HUES48 (cell line): ENCODE data around the gene EPN1.

Experiments
- H3K27ac ChIP-seq: one replicate; pipeline ENCODE4 v1.7.0; 2013; ENCODE audit warnings: low read depth, low read length, inconsistent platforms
- H3K27me3 ChIP-seq: 2 replicates; pipeline ENCODE4 v1.6.1; 2013; ENCODE audit warnings: mild to moderate bottlenecking, low read length; ENCODE audit not compliant: control insufficient read depth, insufficient read depth
- H3K36me3 ChIP-seq: 2 replicates; pipeline ENCODE4 v1.6.1; 2013; ENCODE audit warnings: low read length; ENCODE audit not compliant: control insufficient read depth, insufficient read depth
- H3K4me1 ChIP-seq: 2 replicates; pipeline ENCODE4 v1.6.1; 2013; ENCODE audit warnings: mild to moderate bottlenecking, low read length; ENCODE audit not compliant: control insufficient read depth, insufficient read depth
- H3K4me3 ChIP-seq: 2 replicates; pipeline ENCODE4 v1.5.1; 2013; ENCODE audit warnings: mild to moderate bottlenecking, low read depth, low read length
- H3K9ac ChIP-seq: 2 replicates; pipeline ENCODE4 v1.6.1; 2013; ENCODE audit warnings: mild to moderate bottlenecking, low read depth, low read length, moderate library complexity
- H3K9me3 ChIP-seq: 2 replicates; pipeline ENCODE4 v1.6.1; 2013; ENCODE audit warnings: low read length; ENCODE audit not compliant: control insufficient read depth, insufficient read depth

The EPN1 gene

DNA sequence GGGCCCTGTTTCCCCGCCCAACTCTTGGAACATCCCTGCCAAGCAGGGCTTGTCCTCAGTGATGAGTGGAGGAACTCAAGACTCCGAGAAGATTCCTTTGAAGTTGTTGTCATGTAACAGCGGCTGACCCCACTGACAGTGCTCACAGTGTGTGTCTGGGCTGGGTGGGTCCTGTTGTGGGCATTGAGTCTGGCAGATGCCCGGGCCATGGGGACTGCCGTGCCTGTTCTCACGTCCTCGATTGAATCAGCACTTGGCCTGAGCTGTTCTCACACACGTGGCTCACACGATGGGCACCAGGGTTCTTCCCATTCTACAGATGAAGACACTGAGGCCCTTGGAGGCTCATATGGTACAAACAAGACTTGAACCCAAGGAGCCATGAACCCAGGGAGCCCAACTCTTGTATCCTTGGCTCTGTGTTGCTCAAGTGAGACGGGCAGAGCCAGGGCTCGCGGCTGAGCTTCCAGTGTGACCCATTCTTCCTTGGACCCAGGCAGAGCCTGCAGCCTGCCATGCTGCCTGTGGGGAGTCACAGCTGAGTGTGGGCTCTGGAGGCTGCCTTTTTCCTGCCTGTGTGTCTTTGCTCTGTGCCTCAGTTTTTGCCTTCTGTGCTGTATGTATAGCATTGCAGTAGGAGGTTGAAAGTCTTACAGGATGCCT is 8.6 kb upstream of the EPN1 start:
- no peaks in the 10 kb centered on the region for H3K4me1 ChIP-seq
- no peaks in the 10 kb centered on the region for H3K9me3 ChIP-seq
- H3K27me3 ChIP-seq: no peaks in the 10 kb centered on the region
- no peak overlapping the region for H3K27ac ChIP-seq
- no peak overlapping the region for H3K4me3 ChIP-seq
- no peak overlapping the region for H3K9ac ChIP-seq
- H3K36me3 ChIP-seq: peaks cover 91% of the 10 kb centered on the region

DNA sequence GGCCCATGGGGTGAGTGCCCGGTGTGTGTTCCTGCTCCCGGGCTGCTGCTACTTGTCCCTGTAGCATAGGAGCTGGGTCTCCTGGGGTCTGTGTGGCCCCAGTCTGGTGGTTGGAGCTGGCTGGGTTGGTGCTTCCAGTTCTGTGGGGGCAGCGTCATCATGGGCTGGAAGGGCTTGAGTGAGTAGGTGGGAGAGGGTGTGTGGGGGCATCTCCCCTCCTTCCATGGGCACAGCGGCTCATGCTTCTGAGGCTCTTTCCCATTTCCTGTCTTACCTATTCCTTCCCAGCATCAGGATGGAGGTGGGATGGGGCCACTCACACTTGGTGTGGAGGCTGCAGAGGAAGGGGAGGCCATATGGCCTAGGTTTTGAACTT is 8.0 kb upstream of the EPN1 start:
- Histone ChIP-seq H3K36me3 (peaks cover 85% of the 10 kb centered on the region), H3K4me1 (peaks cover 1% of the 10 kb centered on the region; the same call in 1 of the 2 replicates), H3K9ac (no peak overlapping the region), H3K4me3 (no peak overlapping the region), H3K27me3 (no peaks in the 10 kb centered on the region), H3K9me3 (no peaks in the 10 kb centered on the region), H3K27ac (no peak overlapping the region)

GRCh38 chr19:55667511-55667910 is 7.5 kb upstream of the EPN1 start:
- H3K27me3 ChIP-seq: no peaks in the 10 kb centered on the region
- H3K9me3 ChIP-seq: no peaks in the 10 kb centered on the region
- H3K4me3 ChIP-seq: no peak overlapping the region
- peaks cover 85% of the 10 kb centered on the region for H3K36me3 ChIP-seq
- H3K27ac ChIP-seq: no peak overlapping the region
- H3K4me1 ChIP-seq: peaks cover 7% of the 10 kb centered on the region
- H3K9ac ChIP-seq: no peak overlapping the region

DNA sequence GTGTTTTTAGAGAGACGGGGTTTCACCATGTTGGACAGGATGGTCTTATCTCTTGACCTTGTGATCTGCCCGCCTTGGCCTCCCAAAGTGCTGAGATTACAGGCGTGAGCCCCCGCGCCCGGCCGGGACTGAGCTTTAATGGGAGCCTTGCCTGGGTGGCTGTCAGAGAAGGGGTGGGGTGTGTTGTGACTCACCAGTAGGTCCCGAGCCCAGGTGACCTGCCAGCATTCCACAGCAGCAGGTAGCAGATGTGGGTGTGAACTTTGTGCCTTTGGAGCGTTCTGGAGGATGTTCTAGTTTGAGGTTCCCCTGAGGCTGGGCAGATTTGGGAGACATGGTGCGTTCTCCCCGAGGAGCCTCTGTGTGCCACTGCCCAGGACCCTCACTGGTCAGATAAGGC is 7.1 kb upstream of the EPN1 start:
- H3K27me3 ChIP-seq: no peaks in the 10 kb centered on the region
- H3K4me3 ChIP-seq: no peak overlapping the region
- no peaks in the 10 kb centered on the region for H3K9me3 ChIP-seq
- H3K27ac ChIP-seq: no peak overlapping the region
- H3K4me1 ChIP-seq: peaks cover 7% of the 10 kb centered on the region
- H3K9ac ChIP-seq: no peak overlapping the region
- peaks cover 82% of the 10 kb centered on the region for H3K36me3 ChIP-seq

- Histone ChIP-seq H3K4me1 (peaks cover 12% of the 10 kb centered on the region), H3K9ac (no peak overlapping the region), H3K27me3 (no peaks in the 10 kb centered on the region), H3K4me3 (no peak overlapping the region), H3K36me3 (peaks cover 79% of the 10 kb centered on the region), H3K27ac (no peak overlapping the region), H3K9me3 (no peaks in the 10 kb centered on the region)
These were observed 6.2 kb upstream of the EPN1 start for GRCh38 chr19:55668603-55669348.

DNA sequence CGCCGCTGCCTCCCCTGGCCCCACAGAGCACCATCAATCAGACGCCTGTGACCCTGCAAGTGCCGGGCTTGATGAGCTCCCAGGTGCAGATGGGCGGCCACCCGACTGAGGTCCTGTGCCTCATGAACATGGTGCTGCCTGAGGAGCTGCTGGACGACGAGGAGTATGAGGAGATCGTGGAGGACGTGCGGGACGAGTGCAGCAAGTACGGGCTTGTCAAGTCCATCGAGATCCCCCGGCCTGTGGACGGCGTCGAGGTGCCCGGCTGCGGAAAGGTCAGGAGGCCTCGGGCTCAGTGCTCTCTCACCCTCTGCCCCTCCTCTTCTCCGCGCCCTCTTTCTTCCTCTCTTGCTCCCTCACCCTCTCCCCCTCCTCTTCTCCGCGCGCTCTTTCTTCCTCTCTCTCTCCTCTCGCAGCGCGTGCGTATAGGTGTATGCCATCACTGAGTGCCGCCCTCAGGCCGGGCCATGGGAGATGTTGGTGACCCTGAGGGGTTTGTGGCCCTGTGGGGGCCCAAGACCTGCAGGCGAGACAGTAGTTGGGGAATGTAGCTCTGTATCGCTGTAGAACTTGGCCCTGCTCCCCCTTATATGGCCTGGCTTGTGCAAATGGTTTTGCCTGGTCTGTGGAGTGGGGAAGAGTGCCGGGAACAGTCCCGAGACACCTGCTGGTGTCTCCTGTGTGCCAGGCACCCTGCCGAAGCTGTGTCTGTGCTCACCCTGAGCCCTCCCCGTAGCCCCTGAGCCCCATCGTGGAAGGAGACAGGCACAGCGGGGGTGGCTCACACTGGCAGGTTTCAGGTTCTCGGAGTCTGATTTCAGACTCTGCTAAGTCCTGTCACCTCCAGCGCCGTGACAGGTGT is 5.4 kb upstream of the EPN1 start:
- H3K27ac ChIP-seq: no peak overlapping the region
- H3K27me3 ChIP-seq: no peaks in the 10 kb centered on the region
- no peak overlapping the region for H3K4me3 ChIP-seq
- H3K9ac ChIP-seq: no peak overlapping the region
- H3K4me1 ChIP-seq: peaks cover 12% of the 10 kb centered on the region
- peaks cover 71% of the 10 kb centered on the region for H3K36me3 ChIP-seq
- no peaks in the 10 kb centered on the region for H3K9me3 ChIP-seq

- H3K36me3 ChIP-seq: peaks cover 66% of the 10 kb centered on the region
These were observed 4.6 kb upstream of the EPN1 start for GRCh38 chr19:55670280-55671053.

DNA sequence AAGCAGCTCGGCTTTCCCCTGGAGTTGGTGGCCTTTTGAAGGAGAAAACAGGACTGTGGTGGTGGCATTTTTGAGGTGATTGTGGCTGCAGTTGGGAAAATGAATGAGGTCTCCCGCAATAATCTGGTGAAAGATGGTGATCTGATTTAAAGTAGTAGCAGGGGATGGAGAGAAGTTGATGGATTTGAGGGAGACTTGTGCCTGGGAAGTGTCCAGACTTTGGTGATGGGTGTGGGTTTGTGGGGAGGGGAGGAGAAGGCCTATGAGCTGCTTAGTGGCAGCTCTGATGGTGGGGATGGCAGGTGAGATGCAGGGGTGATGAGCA is 4.0 kb upstream of the EPN1 start:
- Histone ChIP-seq H3K36me3 (peaks cover 62% of the 10 kb centered on the region), H3K9me3 (no peaks in the 10 kb centered on the region), H3K9ac (no peak overlapping the region), H3K4me1 (peaks cover 14% of the 10 kb centered on the region), H3K4me3 (no peak overlapping the region), H3K27ac (no peak overlapping the region), H3K27me3 (no peaks in the 10 kb centered on the region)

More at GRCh38 chr19:55670280-55671053, 4.6 kb upstream of the EPN1 start:
- Histone ChIP-seq H3K4me3 (no peak overlapping the region), H3K27me3 (no peaks in the 10 kb centered on the region), H3K27ac (no peak overlapping the region), H3K9ac (no peak overlapping the region), H3K4me1 (peaks cover 12% of the 10 kb centered on the region), H3K9me3 (no peaks in the 10 kb centered on the region)

DNA sequence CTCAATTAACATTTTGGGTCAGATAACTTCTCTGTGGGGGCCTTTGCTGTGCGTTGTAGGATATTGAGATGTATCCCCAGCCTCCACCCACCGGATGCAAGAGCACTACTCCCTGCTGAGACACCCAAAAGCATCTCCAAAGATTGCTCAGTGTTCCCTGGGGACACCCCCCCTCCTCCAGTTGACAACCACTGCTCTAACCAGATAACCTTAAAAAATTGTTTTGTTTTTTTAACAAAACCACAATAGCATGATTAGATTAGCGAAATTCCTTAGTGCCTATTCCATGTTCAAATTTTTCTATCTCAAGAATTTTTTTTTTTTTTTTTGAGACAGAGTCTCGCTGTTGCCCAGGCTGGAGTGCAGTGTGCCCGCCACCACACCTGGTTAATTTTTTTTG is 2.6 kb upstream of the EPN1 start:
- Histone ChIP-seq H3K9ac (no peak overlapping the region), H3K4me1 (peaks cover 22% of the 10 kb centered on the region), H3K9me3 (no peaks in the 10 kb centered on the region), H3K27me3 (no peaks in the 10 kb centered on the region), H3K36me3 (peaks cover 52% of the 10 kb centered on the region), H3K4me3 (no peak overlapping the region), H3K27ac (no peak overlapping the region)

- Histone ChIP-seq H3K27ac (peak overlapping the region; percentile 73), H3K4me3 (no peak overlapping the region; the same call in 1 of the 2 replicates), H3K4me1 (peaks cover 22% of the 10 kb centered on the region), H3K9me3 (no peaks in the 10 kb centered on the region), H3K9ac (no peak overlapping the region), H3K36me3 (peaks cover 47% of the 10 kb centered on the region), H3K27me3 (no peaks in the 10 kb centered on the region)
These were observed 1.6 kb upstream of the EPN1 start for GRCh38 chr19:55673465-55673864.
